Measurements from ENCODE around the gene TLR8.
A peak's percentile ranks its signal among the peaks of the same experiment; 100 is the strongest.
"Not testable (repeated sequence)": the region's sequence is repeated elsewhere in the genome, so short reads cannot be mapped to it uniquely, and the experiment has no call there.

Gene TLR8

GRCh38 chrX:12946406-12946805, 40.0 kb downstream of the TLR8 start:
- no peak for DNase-seq (ENCODE audit: low read depth, low spot score)

GRCh38 chrX:12946838-12947544, 40.6 kb downstream of the TLR8 start:
- DNase-seq (ENCODE audit: low read depth, low spot score) = peak; percentile 98

GRCh38 chrX:12947545-12948235, 41.3 kb downstream of the TLR8 start:
- no peak for DNase-seq (ENCODE audit: low read depth, low spot score)

GRCh38 chrX:12948495-12948894, 42.1 kb downstream of the TLR8 start:
- no peak for DNase-seq (ENCODE audit: low read depth, low spot score)

DNA sequence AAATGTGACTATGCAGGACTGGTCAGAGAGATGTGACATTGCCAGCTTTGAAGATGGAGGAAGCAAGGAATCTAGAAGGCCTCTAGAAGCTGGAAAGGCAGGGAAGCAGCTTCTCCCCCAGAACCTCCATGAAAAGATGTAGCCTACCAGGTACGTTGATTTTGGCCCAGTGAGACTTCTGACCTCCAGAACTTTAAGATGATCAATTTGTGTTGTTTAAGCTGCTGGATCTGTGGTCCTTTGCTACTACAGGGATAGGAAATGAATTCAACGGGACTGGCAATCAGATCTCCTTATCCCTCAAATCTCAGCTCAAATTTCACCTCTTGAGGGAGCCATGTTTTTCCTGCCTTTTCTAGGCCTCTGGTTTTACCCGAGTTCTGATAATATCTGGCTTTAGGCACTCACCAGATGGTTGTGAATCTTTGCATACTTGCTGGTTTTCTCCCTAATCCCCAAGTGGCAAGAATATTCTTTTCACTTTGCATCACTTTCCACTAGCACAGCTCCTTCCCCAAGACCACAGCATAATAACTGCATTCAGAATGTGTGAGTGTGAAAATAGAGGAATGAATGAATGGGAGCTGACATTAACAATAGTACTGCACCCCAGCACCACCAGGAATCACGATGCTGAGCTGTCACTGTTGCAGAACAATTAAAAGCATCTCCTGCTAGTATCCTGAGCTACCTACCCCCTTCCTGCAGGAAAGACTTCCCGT, 42.9 kb downstream of the TLR8 start:
- DNase-seq (ENCODE audit: low read depth, low spot score) = no peak

GRCh38 chrX:12949927-12950656, 43.7 kb downstream of the TLR8 start:
- DNase-seq (ENCODE audit: low read depth, low spot score) = no peak

- DNase-seq (ENCODE audit: low read depth, low spot score) = peak; percentile 84
Observed at GRCh38 chrX:12950851-12951594, 44.6 kb downstream of the TLR8 start.

DNA sequence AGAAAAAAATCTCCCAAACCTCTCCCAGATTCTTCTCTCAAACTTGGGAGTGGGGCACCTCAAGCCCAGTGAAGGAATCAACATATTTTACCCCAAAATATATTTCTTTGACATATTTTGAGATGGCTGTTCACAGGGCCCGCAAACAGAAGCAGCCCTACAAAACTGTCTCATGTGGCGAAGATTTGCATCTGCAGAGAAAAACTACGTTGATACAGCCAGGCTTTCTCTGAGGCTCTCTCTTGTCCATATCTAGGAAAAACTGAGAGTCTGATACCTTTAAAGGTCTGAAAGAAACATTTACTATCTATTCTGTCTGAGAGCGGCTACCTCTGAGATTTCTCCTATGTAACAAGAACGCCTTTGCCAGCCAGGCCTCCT, 45.2 kb downstream of the TLR8 start:
- no peak for DNase-seq (ENCODE audit: low read depth, low spot score)

DNA sequence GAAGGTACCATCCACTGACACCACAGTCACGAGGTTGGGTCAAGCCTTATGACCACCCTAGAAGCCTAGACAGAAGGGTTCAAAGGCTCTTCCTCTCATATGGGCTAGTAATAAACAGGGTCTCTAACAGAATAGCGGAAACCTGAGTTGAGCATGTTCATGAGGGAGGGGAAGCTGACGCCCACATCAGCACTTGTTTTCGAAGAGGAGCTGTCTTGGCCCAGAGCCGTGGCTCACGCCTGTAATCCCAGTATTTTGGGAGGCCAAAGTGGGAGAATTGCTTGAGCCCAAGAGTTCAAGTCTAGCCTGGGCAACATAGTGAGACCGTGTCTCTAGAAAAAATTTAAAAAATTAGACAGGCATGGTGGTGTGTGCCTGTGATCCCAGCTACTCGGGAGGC, 47.0 kb downstream of the TLR8 start:
- DNase-seq (ENCODE audit: low read depth, low spot score) = no peak

GRCh38 chrX:12954376-12954775, 48.0 kb downstream of the TLR8 start:
- no peak for DNase-seq (ENCODE audit: low read depth, low spot score)

DNA sequence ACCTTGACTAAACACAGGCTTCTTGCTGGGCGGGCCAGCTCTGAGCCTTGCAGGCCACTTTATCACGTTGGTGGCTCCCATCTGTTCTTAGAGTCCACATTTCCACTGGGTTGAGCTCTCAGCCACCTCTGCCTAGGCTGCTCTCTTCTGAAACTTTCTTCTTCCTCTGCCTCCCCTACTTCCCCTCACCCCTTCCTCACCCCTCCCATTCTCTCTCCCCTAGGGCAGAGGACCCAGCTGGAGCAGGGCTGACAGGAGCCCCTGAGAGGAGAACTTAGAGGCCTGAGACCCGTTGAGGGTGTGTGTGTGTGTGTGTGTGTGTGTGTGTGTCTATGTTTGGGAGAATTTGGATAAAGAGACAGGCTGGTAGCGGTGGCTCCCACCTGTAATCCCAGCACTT, 48.6 kb downstream of the TLR8 start:
- DNase-seq (ENCODE audit: low read depth, low spot score) = no peak

- no peak for DNase-seq (ENCODE audit: low read depth, low spot score)
Observed at GRCh38 chrX:12955882-12956703, 49.7 kb downstream of the TLR8 start.

GRCh38 chrX:12956704-12957534, 50.5 kb downstream of the TLR8 start:
- no peak for DNase-seq (ENCODE audit: low read depth, low spot score)

- no peak for DNase-seq (ENCODE audit: low read depth, low spot score)
Observed at GRCh38 chrX:12958059-12958458, 51.6 kb downstream of the TLR8 start.

GRCh38 chrX:12958461-12958860, 52.0 kb downstream of the TLR8 start:
- no peak for DNase-seq (ENCODE audit: low read depth, low spot score)

- no peak for DNase-seq (ENCODE audit: low read depth, low spot score)
Observed at GRCh38 chrX:12961196-12961718, 54.8 kb downstream of the TLR8 start.

- no peak for DNase-seq (ENCODE audit: low read depth, low spot score)
Observed at GRCh38 chrX:12962041-12962504, 55.7 kb downstream of the TLR8 start.

GRCh38 chrX:12963210-12963850, 56.9 kb downstream of the TLR8 start:
- DNase-seq (ENCODE audit: low read depth, low spot score) = not testable (repeated sequence)
